NCI-H1092 (cell line): ENCODE measurements around the gene ZNF473.

Experiments used
- DNase-seq: peaks from one replicate; lab custom pipeline; 2025; lab: John Stamatoyannopoulos, UW

Gene ZNF473

GRCh38 chr19:50003810-50004419 is 21.9 kb upstream of the ZNF473 start:
- DNase-seq: no peak

- DNase-seq: no peak
These were observed 20.4 kb upstream of the ZNF473 start for GRCh38 chr19:50005428-50005827.

- no peak for DNase-seq
These were observed 18.6 kb upstream of the ZNF473 start for GRCh38 chr19:50007170-50007569.

GRCh38 chr19:50007947-50008346 is 17.9 kb upstream of the ZNF473 start:
- DNase-seq: no peak

GRCh38 chr19:50008532-50008931 is 17.3 kb upstream of the ZNF473 start:
- no peak for DNase-seq

- no peak for DNase-seq
These were observed 9.5 kb upstream of the ZNF473 start for GRCh38 chr19:50016225-50016807.

- no peak for DNase-seq
These were observed 5.3 kb upstream of the ZNF473 start for GRCh38 chr19:50020481-50020880.

- DNase-seq: no peak
These were observed 3.0 kb upstream of the ZNF473 start for GRCh38 chr19:50022823-50023222.

GRCh38 chr19:50024719-50025021 is 1.1 kb upstream of the ZNF473 start:
- DNase-seq: no peak

GRCh38 chr19:50025022-50025793 is 597 bp upstream of the ZNF473 start, which contains the start of gene VRK3:
Gene VRK3, minus strand, starts transcription at chr19:50025372. Its CDS starts 9,210 bp downstream, at chr19:50016162.
- peak; percentile 98 for DNase-seq

GRCh38 chr19:50026550-50026906 is 723 bp downstream of the ZNF473 start:
- no peak for DNase-seq

- no peak for DNase-seq
These were observed 4.4 kb downstream of the ZNF473 start for GRCh38 chr19:50030225-50030624.

- DNase-seq: no peak
These were observed 5.1 kb downstream of the ZNF473 start for GRCh38 chr19:50030937-50031336.

- no peak for DNase-seq
These were observed 11.1 kb downstream of the ZNF473 start for GRCh38 chr19:50036908-50037307.

- DNase-seq: no peak
These were observed 14.2 kb downstream of the ZNF473 start for GRCh38 chr19:50039968-50040367.

GRCh38 chr19:50040967-50041366 is 15.2 kb downstream of the ZNF473 start:
- DNase-seq: no peak

GRCh38 chr19:50042363-50043024 is 16.7 kb downstream of the ZNF473 start:
- no peak for DNase-seq

GRCh38 chr19:50043967-50044366 is 18.2 kb downstream of the ZNF473 start:
- no peak for DNase-seq

GRCh38 chr19:50044922-50045321 is 19.1 kb downstream of the ZNF473 start:
- DNase-seq: no peak

- DNase-seq: no peak
These were observed 21.1 kb downstream of the ZNF473 start for GRCh38 chr19:50046649-50047503.

- no peak for DNase-seq
These were observed 21.9 kb downstream of the ZNF473 start for GRCh38 chr19:50047671-50048070.
